Neutrophil (primary cell): ENCODE data around the gene UQCR11.

Experiments
- H3K27ac ChIP-seq: fragments of 200-600 bp; sonication (generic); 2 replicates; pipeline ENCODE4 v1.5.1; 2016; ENCODE audit warnings: mild to moderate bottlenecking, moderate library complexity
- H3K27me3 ChIP-seq: fragments of 200-600 bp; sonication (generic); 2 replicates; pipeline ENCODE4 v1.6.0; 2016; ENCODE audit warnings: mild to moderate bottlenecking
- H3K36me3 ChIP-seq: fragments of 200-600 bp; sonication (generic); 2 replicates; pipeline ENCODE4 v1.5.1; 2017
- H3K4me1 ChIP-seq, 2 experiments: fragments of 200-600 bp in 1 of 2; sonication (generic) in 1 of 2; 1 replicate in 1 of 2; 2 replicates in 1 of 2; pipeline versions ENCODE4 v1.5.1 to v1.6.1; 2013 to 2016; ENCODE audit warnings: low read depth in 1 of 2, low read length in 1 of 2, mild to moderate bottlenecking in 1 of 2, moderate library complexity in 1 of 2; ENCODE audit not compliant: control insufficient read depth in 1 of 2, insufficient read depth in 1 of 2
- H3K4me3 ChIP-seq, 2 experiments: fragments of 200-600 bp in 1 of 2; sonication (generic) in 1 of 2; 1 replicate in 1 of 2; 2 replicates in 1 of 2; pipeline ENCODE4 v1.5.1; 2013 to 2016; ENCODE audit warnings: low read depth in 1 of 2, low read length in 1 of 2, mild to moderate bottlenecking in 1 of 2, moderate library complexity in 1 of 2
- H3K9me3 ChIP-seq: fragments of 200-600 bp; sonication (generic); 2 replicates; pipeline ENCODE4 v1.5.1; 2016
- TF ChIP-seq, protein P1 (sequence below): fragments of 200-600 bp; sonication (generic); IDR thresholded peaks from 2 replicates; pipeline ENCODE4 v1.5.1; 2016; ENCODE audit warnings: antibody characterized with exemption

The UQCR11 gene

GRCh38 chr19:1580957-1581356, 24.3 kb downstream of the UQCR11 start:
- H3K36me3 ChIP-seq, result peaks cover 75% of the 10 kb centered on the region

DNA sequence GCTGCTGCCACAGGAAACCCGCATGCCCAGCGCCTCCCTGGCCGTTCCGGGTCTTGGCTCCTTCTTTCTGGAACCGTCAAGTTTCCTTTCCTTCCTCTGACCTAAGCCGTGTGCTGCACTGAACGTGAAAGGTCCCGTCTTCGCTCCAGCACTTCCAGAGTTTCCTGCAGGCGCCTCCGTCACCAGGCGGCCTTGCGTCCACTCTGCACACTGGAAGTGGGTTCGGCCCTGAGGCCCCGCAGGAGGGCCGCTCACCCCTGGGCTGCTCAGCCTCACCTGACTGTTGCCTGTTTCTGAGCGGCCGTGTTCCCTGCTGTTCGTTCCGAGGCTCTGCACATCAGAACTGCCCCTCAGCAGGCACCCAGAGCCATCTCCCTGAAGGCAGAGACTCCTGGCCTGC, 24.9 kb downstream of the UQCR11 start:
- Histone ChIP-seq H3K4me1 (no peaks in the 10 kb centered on the region), H3K27me3 (no peaks in the 10 kb centered on the region), H3K27ac (no peak overlapping the region), H3K4me3 (no peak overlapping the region), H3K36me3 (peaks cover 75% of the 10 kb centered on the region), H3K9me3 (no peaks in the 10 kb centered on the region)
- TF ChIP-seq, protein P1, sequence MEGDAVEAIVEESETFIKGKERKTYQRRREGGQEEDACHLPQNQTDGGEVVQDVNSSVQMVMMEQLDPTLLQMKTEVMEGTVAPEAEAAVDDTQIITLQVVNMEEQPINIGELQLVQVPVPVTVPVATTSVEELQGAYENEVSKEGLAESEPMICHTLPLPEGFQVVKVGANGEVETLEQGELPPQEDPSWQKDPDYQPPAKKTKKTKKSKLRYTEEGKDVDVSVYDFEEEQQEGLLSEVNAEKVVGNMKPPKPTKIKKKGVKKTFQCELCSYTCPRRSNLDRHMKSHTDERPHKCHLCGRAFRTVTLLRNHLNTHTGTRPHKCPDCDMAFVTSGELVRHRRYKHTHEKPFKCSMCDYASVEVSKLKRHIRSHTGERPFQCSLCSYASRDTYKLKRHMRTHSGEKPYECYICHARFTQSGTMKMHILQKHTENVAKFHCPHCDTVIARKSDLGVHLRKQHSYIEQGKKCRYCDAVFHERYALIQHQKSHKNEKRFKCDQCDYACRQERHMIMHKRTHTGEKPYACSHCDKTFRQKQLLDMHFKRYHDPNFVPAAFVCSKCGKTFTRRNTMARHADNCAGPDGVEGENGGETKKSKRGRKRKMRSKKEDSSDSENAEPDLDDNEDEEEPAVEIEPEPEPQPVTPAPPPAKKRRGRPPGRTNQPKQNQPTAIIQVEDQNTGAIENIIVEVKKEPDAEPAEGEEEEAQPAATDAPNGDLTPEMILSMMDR, result no peak

More at GRCh38 chr19:1580957-1581356, 24.3 kb downstream of the UQCR11 start:
- H3K27me3 ChIP-seq, result no peaks in the 10 kb centered on the region
- H3K9me3 ChIP-seq, result no peaks in the 10 kb centered on the region
- H3K27ac ChIP-seq, result no peak overlapping the region
- TF ChIP-seq, protein P1, result no peak
- no peak overlapping the region for H3K4me3 ChIP-seq
- no peaks in the 10 kb centered on the region for H3K4me1 ChIP-seq

GRCh38 chr19:1579222-1579621, 26.0 kb downstream of the UQCR11 start:
- H3K9me3 ChIP-seq, result no peaks in the 10 kb centered on the region
- no peaks in the 10 kb centered on the region for H3K4me1 ChIP-seq
- no peak overlapping the region for H3K4me3 ChIP-seq
- H3K27me3 ChIP-seq, result no peaks in the 10 kb centered on the region
- H3K36me3 ChIP-seq, result peaks cover 72% of the 10 kb centered on the region
- TF ChIP-seq, protein P1, result no peak
- no peak overlapping the region for H3K27ac ChIP-seq

DNA sequence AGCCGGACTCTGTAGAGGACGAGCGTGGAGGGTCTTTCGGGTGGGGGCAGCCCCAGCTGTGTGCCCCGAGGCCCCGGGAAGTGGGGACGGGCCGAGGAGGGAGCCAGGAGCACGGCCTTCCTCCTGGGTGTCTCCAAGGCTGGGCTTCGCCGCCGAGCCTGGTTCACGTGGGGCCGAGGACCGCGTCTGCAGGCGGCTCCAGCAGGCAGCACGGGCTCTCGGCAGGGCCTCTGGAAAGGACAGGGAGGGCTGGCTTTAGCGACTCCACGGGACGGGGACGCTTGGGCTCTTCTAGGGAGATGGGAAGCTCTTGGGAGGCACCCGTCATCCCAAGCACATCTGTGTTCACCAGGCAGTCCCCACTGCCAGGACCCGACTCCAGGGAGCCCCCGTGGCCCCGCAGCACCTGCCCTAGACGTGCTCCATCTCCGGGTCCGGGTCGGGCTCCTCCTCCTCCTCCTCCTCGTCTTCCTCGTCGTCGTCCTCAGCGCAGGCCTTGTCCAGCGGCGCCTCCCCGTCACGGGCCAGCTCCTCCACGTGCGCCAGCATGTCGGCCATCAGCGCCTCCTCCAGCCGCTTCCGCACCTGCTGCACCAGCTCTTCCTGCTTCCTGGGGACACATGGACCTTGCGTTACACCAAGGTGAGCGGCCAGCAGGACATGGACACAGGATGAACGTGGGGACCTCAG, 27.2 kb downstream of the UQCR11 start:
- TF ChIP-seq, protein P1, result no peak
- Histone ChIP-seq H3K4me3 (no peak overlapping the region), H3K27me3 (no peaks in the 10 kb centered on the region), H3K36me3 (peaks cover 66% of the 10 kb centered on the region), H3K9me3 (no peaks in the 10 kb centered on the region), H3K27ac (no peak overlapping the region), H3K4me1 (no peaks in the 10 kb centered on the region)

DNA sequence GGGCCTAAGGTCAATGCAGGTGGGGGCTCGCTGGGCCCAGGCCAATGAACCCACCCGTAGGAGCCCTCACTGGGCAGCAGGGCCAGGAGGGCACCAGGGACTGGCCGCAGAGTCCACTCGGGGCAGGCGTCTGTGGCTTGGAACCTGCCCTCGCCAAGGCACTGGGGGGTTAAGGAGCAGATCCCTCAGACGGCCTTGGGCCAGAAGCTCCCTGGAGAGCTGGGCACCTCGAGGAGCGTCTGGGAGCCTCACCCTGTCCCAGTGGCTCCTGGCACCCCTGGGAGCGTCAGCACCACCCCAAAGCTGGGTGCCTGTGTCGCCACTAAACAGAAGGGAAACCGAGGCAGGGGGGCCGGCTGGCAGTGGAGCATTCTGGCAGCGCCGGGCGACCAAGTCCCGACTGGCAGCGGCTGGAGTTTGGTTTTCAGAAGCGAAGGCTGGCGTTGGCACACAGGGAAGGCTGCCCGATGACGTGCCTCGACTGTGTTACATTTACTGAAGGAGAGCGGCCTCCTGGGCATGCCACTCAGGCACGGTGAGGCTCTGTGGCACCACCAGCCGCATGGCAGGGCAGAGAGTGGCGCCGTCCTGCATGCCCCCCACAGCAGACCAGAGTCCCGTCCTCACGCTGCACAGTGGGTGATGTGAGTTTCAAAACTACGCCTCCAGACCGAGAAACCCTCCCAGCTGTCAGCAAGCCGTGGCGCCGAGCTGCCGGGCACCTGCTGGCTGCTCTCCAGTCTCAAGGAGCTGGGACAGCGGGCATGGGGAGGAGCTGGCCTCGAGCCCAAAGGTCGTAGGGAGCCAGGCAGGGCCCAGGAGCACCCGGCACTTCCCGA, 28.0 kb downstream of the UQCR11 start:
- TF ChIP-seq, protein P1, result no peak
- H3K27me3 ChIP-seq, result no peaks in the 10 kb centered on the region
- no peak overlapping the region for H3K27ac ChIP-seq
- H3K4me1 ChIP-seq, result no peaks in the 10 kb centered on the region
- no peaks in the 10 kb centered on the region for H3K9me3 ChIP-seq
- H3K4me3 ChIP-seq, result no peak overlapping the region
- H3K36me3 ChIP-seq, result peaks cover 59% of the 10 kb centered on the region
